Caco-2 (cell line): ENCODE measurements around the gene FOXC2. TPM values are rescaled to one million over a fixed set of nuclear protein-coding genes. Genes with fewer than 3 reads are reported as not detected.

Experiments
- BruUV-seq: library from RNA; stranded (reverse); fragments of 400-500 nt; replicated peaks from 2 replicates; lab custom pipeline; 2021; lab: Mats Ljungman, UMichigan
- CTCF ChIA-PET: fragments of 300-600 bp; sonication (Branson Sonifier 250); formaldehyde crosslinking; loops from one replicate; lab custom pipeline; 2022; ENCODE audit warnings: antibody characterized with exemption; lab: Charles Lee
- POLR2A ChIA-PET: fragments of 300-600 bp; sonication (Branson Sonifier 250); formaldehyde crosslinking; loops from one replicate; lab custom pipeline; 2022; ENCODE audit warnings: antibody characterized with exemption; lab: Charles Lee
- DNase-seq, 2 experiments: peaks; one replicate each; pipeline versions ENCODE4 v3.0.0 to v3.0.0-alpha.2; 2020 to 2022
- H3K27me3 ChIP-seq: replicated peaks from 2 replicates; pipeline ENCODE4 v1.6.0; 2011; ENCODE audit warnings: low read length; ENCODE audit not compliant: control insufficient read depth, insufficient read depth
- H3K36me3 ChIP-seq: 2 replicates; pipeline ENCODE4 v1.5.1; 2011; ENCODE audit warnings: low read length; ENCODE audit not compliant: control insufficient read depth, insufficient read depth
- H3K4me1 ChIP-seq: fragments of 250-450 bp; sonication (Bioruptor Pico); 2 replicates; pipeline ENCODE4 v1.5.1; 2020; ENCODE audit warnings: mild to moderate bottlenecking
- H3K4me3 ChIP-seq: 2 replicates; pipeline ENCODE4 v1.5.1; 2011; ENCODE audit warnings: low read depth, mild to moderate bottlenecking, control low read depth, low read length
- H3K9me3 ChIP-seq: fragments of 250-450 bp; sonication (Bioruptor Pico); 2 replicates; pipeline ENCODE4 v1.5.1; 2020; ENCODE audit warnings: mild to moderate bottlenecking, moderate library complexity
- H3K27ac Mint-ChIP-seq: one replicate; pipeline ENCODE4 v1.8.0; 2022; ENCODE audit warnings: mixed read lengths; ENCODE audit not compliant: unreplicated experiment
- H3K27me3 Mint-ChIP-seq: one replicate; pipeline ENCODE4 v1.8.0; 2022; ENCODE audit warnings: mixed read lengths; ENCODE audit not compliant: insufficient read depth, unreplicated experiment
- H3K36me3 Mint-ChIP-seq: one replicate; pipeline ENCODE4 v1.8.0; 2022; ENCODE audit warnings: mild to moderate bottlenecking, mixed read lengths; ENCODE audit not compliant: insufficient read depth, unreplicated experiment
- H3K4me1 Mint-ChIP-seq: one replicate; pipeline ENCODE4 v1.8.0; 2022; ENCODE audit warnings: low read depth, mixed read lengths; ENCODE audit not compliant: unreplicated experiment
- H3K4me3 Mint-ChIP-seq: one replicate; pipeline ENCODE4 v1.8.0; 2022; ENCODE audit warnings: mild to moderate bottlenecking, moderate library complexity, mixed read lengths; ENCODE audit not compliant: unreplicated experiment
- H3K9me3 Mint-ChIP-seq: one replicate; pipeline ENCODE4 v1.8.0; 2022; ENCODE audit warnings: mixed read lengths; ENCODE audit not compliant: unreplicated experiment
- CTCF ChIP-seq, 2 experiments: fragments of 200-600 bp in 1 of 2; IDR thresholded peaks; 1 replicate in 1 of 2; 2 replicates in 1 of 2; pipeline versions ENCODE4 v1.5.1 to v1.8.0; 2011 to 2022; ENCODE audit warnings: antibody characterized with exemption in 1 of 2, control low read depth in 1 of 2, inconsistent platforms in 1 of 2, low read depth in 1 of 2, low read length in 1 of 2, mild to moderate bottlenecking in 1 of 2, moderate library complexity in 1 of 2; ENCODE audit not compliant: insufficient read depth in 1 of 2, severe bottlenecking in 1 of 2, unreplicated experiment in 1 of 2
- intact Hi-C: fragments of 100-400 bp; cut with micrococcal nuclease; formaldehyde crosslinking; loops from one replicate; pipeline ENCODE4 v1.10.0; 2022; ENCODE audit not compliant: unreplicated experiment
- total RNA-seq: library from RNA; stranded (reverse); gene quantifications from 2 replicates; pipeline ENCODE4 v1.2.3, GENCODE V29; 2022

Gene FOXC2
- total RNA-seq, 1 experiment from 2014 or later, result not detected

DNA sequence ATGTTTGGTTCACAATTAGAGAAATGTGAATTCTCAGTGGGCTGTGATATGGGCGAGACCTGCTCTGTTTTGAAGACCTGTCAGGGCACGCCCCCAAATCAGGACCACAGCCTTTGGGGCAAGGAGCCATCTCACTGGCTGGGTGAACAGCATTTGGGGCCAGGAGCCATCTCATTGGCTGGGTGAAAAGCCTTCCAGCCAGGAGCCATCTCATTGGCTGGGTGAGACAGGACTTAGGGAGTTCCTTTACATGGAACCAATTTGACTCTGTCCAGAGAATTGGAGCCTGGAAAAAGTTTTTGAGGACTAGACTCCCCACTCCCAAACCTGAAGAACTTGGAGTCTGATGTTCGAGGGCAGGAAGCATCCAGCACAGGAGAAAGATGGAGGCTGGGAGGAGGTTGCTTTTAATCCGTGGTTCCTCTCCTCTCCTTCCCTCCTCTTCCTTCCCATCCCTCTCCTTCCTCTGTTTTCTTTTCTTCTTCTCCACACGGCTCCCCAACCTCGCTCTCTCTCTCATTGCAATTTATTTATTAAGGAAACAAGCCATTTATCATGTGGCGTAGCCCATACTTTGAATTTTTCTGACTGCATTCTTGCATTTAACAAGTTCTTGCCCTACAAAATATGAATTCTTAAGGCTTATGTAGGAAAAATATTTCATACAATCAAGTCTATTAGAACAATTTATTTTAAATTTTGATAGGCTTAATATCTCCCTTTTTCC lies 31.4 kb downstream of the FOXC2 start:
- no peak for TF ChIP-seq CTCF (IDR thresholded peaks at IDR 0.05; ENCODE audit: insufficient read depth in 1 of 2, low read depth in 1 of 2, low read length in 1 of 2, severe bottlenecking in 1 of 2, unreplicated experiment in 1 of 2)
- H3K36me3 Mint-ChIP-seq, result no peaks in the 10 kb centered on the region
- peaks cover 16% of the 10 kb centered on the region for H3K27me3 Mint-ChIP-seq
- H3K4me1 Mint-ChIP-seq, result no peaks in the 10 kb centered on the region
- H3K4me3 Mint-ChIP-seq, result no peak overlapping the region
- intact Hi-C loops, result no loop called here
- no peak for DNase-seq
- Histone ChIP-seq H3K4me3 (no peak overlapping the region), H3K36me3 (no peaks in the 10 kb centered on the region), H3K9me3 (no peaks in the 10 kb centered on the region; the same call in 1 of the 2 replicates), H3K27me3 (no peaks in the 10 kb centered on the region; the same call in 1 of the 2 replicates), H3K4me1 (no peaks in the 10 kb centered on the region)
- H3K27ac Mint-ChIP-seq, result no peak overlapping the region
- ChIA-PET CTCF (no interaction called here), POLR2A (no interaction called here)
- no peaks in the 10 kb centered on the region for H3K9me3 Mint-ChIP-seq
- BruUV-seq, result no TSS peak

DNA sequence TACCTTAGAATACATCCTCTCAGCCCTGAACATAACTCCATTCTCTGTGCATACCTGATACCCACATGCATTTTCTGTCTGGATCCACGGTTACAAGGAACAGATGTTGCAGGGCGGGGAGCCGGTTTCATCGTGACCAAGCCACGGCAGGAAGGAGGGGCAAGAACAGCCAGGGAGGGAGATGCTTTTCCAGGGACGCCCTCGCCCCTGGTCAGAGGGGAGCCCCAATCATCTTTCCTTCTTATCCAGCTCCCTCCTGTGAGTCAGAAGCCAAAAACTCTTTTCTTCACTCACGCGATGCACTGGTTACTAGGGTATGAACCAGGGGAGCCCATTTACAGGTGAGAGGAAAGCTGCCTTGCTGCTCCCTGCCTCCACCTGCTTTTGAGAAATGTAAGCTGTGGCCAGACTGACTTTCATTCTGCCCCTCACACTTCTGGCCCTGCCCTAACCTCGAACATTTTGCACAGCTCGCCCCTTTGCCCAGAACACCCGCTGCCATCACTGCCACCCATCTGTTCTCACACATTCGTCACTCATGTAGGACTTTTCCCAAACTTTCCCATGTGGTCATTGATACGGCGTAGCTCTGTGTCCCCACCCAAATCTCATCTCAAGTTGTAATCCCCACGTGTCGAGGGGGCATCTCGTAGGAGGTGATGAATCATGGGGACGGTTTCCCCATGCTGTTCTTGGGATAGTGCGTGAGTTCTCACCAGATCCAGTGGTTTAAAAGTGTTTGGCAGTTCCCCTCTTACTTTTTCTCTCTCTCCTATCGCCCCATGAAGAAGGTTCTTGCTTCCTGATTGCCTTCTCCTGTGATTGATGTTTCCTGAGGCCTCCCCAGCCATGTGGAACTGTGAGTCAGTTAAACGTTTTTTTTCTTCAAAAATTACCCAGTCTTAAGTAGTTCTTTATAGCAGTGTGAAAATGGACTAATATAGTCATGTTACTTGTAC lies 32.3 kb downstream of the FOXC2 start:
- H3K4me1 ChIP-seq, result no peaks in the 10 kb centered on the region
- H3K36me3 ChIP-seq, result no peaks in the 10 kb centered on the region
- H3K27me3 ChIP-seq, result no peaks in the 10 kb centered on the region; the same call in 1 of the 2 replicates
- Mint-ChIP-seq H3K9me3 (no peaks in the 10 kb centered on the region), H3K4me1 (no peaks in the 10 kb centered on the region), H3K27ac (no peak overlapping the region), H3K4me3 (no peak overlapping the region), H3K36me3 (no peaks in the 10 kb centered on the region), H3K27me3 (peaks cover 14% of the 10 kb centered on the region)
- intact Hi-C loops, result no loop called here
- no peaks in the 10 kb centered on the region; the same call in 1 of the 2 replicates for H3K9me3 ChIP-seq
- H3K4me3 ChIP-seq, result no peak overlapping the region
- ChIA-PET CTCF (no interaction called here), POLR2A (no interaction called here)
- DNase-seq, result no peak
- no peak for TF ChIP-seq CTCF (IDR thresholded peaks at IDR 0.05; ENCODE audit: insufficient read depth in 1 of 2, low read depth in 1 of 2, low read length in 1 of 2, severe bottlenecking in 1 of 2, unreplicated experiment in 1 of 2)
- no TSS peak for BruUV-seq

DNA sequence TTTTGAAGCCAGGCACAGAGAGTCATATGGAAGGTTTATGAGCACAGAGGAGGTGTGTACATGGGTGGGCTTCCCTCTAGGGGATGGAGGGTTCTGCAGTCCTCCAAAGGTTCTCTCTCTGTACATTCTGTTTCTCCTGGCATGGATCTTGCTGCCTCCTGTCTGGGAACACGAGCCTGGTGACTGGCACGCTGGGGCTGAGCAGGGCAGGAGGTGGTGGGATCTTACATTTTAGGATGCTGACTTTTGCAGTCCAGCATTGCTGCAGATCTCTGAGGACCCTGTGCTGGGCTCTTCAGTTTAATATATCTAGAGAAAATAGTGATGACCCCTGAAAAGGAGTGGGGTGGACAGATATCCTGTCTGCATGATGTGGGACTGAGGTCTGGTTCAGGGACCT lies 34.7 kb downstream of the FOXC2 start:
- intact Hi-C loops, result no loop called here
- Histone ChIP-seq H3K27me3 (no peaks in the 10 kb centered on the region; the same call in 1 of the 2 replicates), H3K4me1 (no peaks in the 10 kb centered on the region), H3K9me3 (no peaks in the 10 kb centered on the region; the same call in 1 of the 2 replicates), H3K4me3 (no peak overlapping the region), H3K36me3 (no peaks in the 10 kb centered on the region)
- no peak for TF ChIP-seq CTCF (IDR thresholded peaks at IDR 0.05; ENCODE audit: insufficient read depth in 1 of 2, low read depth in 1 of 2, low read length in 1 of 2, severe bottlenecking in 1 of 2, unreplicated experiment in 1 of 2)
- CTCF ChIA-PET, result no interaction called here
- DNase-seq, result no peak
- POLR2A ChIA-PET, result no interaction called here
- H3K27ac Mint-ChIP-seq, result no peak overlapping the region
- H3K4me1 Mint-ChIP-seq, result no peaks in the 10 kb centered on the region
- H3K9me3 Mint-ChIP-seq, result peaks cover 2% of the 10 kb centered on the region
- no peak overlapping the region for H3K4me3 Mint-ChIP-seq
- no peaks in the 10 kb centered on the region for H3K36me3 Mint-ChIP-seq
- no TSS peak for BruUV-seq
- peaks cover 14% of the 10 kb centered on the region for H3K27me3 Mint-ChIP-seq
